SK-N-MC (cell line): ENCODE data around the gene ITIH3.

Source experiments
- DNase-seq: peaks from one replicate; pipeline ENCODE4 v3.0.0-alpha.2; 2011; ENCODE audit warnings: low read depth, low spot score
- H3K27ac ChIP-seq: fragments of 200-600 bp; sonication (generic); 2 replicates; pipeline ENCODE4 v1.5.1; 2016; ENCODE audit warnings: mixed run types
- H3K36me3 ChIP-seq: fragments of 200-600 bp; sonication (generic); 2 replicates; pipeline ENCODE4 v1.6.1; 2017; ENCODE audit warnings: antibody characterized with exemption, low read length, mixed read lengths; ENCODE audit not compliant: insufficient read depth
- H3K4me3 ChIP-seq: fragments of 200-600 bp; sonication (generic); 2 replicates; pipeline ENCODE4 v1.5.1; 2016
- H3K9ac ChIP-seq: fragments of 200-600 bp; sonication (generic); 2 replicates; pipeline ENCODE4 v1.8.0; 2017; ENCODE audit warnings: mixed run types, mixed read lengths; ENCODE audit not compliant: insufficient read length
- H3K9me3 ChIP-seq: fragments of 200-600 bp; sonication (generic); 2 replicates; pipeline ENCODE4 v1.6.1; 2017; ENCODE audit warnings: low read depth, mild to moderate bottlenecking, antibody characterized with exemption, low read length, moderate library complexity, mixed read lengths
- EZH2 ChIP-seq: fragments of 200-600 bp; sonication (generic); IDR thresholded peaks from one replicate; pipeline ENCODE4 v1.6.1; 2017; ENCODE audit warnings: antibody characterized with exemption
- FOXP2 ChIP-seq: optimal IDR thresholded peaks from 2 replicates; pipeline ENCODE3; 2011; ENCODE audit warnings: mild to moderate bottlenecking, moderate library complexity; ENCODE audit not compliant: insufficient read depth; ENCODE audit errors: extremely low read length, control extremely low read depth
- POLR2AphosphoS5 ChIP-seq: IDR thresholded peaks from 2 replicates; pipeline ENCODE4 v1.6.1; 2012; ENCODE audit warnings: mild to moderate bottlenecking, low read depth, low read length, borderline replicate concordance

ITIH3 gene

DNA sequence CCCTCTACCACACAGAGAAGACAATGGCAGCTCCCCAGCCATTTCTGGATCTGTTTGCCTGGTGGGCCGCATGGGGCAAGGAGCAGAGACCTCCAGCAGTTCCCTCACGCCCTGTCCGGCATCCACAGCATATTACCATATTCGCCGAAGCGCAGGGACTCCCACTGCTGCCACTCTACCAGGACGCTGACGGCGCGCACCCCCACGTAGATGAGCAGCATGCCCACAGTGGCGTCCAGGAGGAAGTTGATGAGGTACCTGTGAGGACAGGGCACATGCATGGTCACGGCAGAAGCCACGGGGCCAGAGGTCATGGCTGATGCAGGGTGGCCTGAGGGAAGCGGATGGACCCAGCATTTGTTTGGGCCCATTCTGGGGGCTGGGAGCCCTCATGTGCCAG is 55.1 kb downstream of the ITIH3 start:
- TF ChIP-seq POLR2AphosphoS5 (no peak), FOXP2 (no peak), EZH2 (no peak)
- H3K4me3 ChIP-seq: no peak overlapping the region
- H3K36me3 ChIP-seq: no peaks in the 10 kb centered on the region
- H3K27ac ChIP-seq: no peak overlapping the region
- DNase-seq: no peak
- H3K9ac ChIP-seq: no peak overlapping the region
- H3K9me3 ChIP-seq: no peaks in the 10 kb centered on the region

- TF ChIP-seq POLR2AphosphoS5 (no peak), EZH2 (no peak), FOXP2 (no peak)
- Histone ChIP-seq H3K4me3 (no peak overlapping the region), H3K9ac (no peak overlapping the region), H3K27ac (no peak overlapping the region), H3K9me3 (no peaks in the 10 kb centered on the region), H3K36me3 (no peaks in the 10 kb centered on the region)
- no peak for DNase-seq
These were observed 56.8 kb downstream of the ITIH3 start for GRCh38 chr3:52851348-52851747.

- TF ChIP-seq FOXP2 (no peak), EZH2 (no peak), POLR2AphosphoS5 (no peak)
- Histone ChIP-seq H3K9ac (no peak overlapping the region), H3K9me3 (no peaks in the 10 kb centered on the region), H3K27ac (no peak overlapping the region), H3K36me3 (no peaks in the 10 kb centered on the region), H3K4me3 (no peak overlapping the region)
- DNase-seq: no peak
These were observed 57.8 kb downstream of the ITIH3 start for GRCh38 chr3:52852419-52852818.

DNA sequence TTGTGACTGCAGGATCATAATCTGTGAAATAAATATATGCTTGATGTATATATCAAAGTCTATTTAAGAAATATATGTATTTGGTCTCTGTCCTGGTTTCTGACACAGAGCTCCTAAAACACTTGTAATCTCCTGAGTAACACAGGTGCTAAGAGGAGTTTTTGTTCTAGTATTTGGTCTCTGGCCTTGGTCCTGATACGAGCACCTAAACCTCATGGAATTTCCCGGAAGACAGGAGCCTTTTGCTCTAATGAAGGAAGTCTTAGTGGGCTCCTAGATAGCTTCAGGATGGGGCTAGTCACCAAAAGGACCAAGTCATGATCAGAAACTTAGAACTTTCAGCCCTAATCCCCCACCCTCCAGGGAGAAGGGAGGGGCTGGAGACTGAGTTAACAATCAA is 59.4 kb downstream of the ITIH3 start:
- TF ChIP-seq POLR2AphosphoS5 (no peak), EZH2 (no peak)
- no peak overlapping the region for H3K27ac ChIP-seq
- H3K9ac ChIP-seq: no peak overlapping the region
- no peak for DNase-seq
- H3K9me3 ChIP-seq: no peaks in the 10 kb centered on the region
- no peaks in the 10 kb centered on the region for H3K36me3 ChIP-seq
- no peak overlapping the region for H3K4me3 ChIP-seq

DNA sequence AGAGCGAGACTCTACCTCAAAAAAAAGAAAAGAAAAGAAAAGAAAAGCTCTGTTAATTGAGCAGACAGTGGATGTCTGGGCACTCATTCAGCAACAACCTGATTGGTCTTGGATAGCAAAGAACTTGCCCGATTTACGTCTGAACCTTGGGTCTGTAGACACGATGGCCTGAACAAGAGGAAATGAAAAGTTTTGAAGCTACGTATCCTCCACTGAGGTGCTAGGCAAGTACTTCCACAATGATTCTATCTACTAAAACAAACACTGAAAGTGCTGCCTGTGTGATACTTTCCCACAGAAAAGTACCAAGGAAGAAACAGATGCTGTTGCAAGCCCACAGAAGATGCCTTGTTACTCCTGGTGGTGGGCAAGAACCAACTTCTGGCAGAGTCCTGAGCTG is 62.1 kb downstream of the ITIH3 start:
- no peaks in the 10 kb centered on the region for H3K9me3 ChIP-seq
- no peak overlapping the region for H3K4me3 ChIP-seq
- H3K36me3 ChIP-seq: no peaks in the 10 kb centered on the region
- no peak for DNase-seq
- TF ChIP-seq FOXP2: no peak
- TF ChIP-seq EZH2: no peak
- TF ChIP-seq POLR2AphosphoS5: no peak
- H3K27ac ChIP-seq: no peak overlapping the region
- H3K9ac ChIP-seq: no peak overlapping the region

DNA sequence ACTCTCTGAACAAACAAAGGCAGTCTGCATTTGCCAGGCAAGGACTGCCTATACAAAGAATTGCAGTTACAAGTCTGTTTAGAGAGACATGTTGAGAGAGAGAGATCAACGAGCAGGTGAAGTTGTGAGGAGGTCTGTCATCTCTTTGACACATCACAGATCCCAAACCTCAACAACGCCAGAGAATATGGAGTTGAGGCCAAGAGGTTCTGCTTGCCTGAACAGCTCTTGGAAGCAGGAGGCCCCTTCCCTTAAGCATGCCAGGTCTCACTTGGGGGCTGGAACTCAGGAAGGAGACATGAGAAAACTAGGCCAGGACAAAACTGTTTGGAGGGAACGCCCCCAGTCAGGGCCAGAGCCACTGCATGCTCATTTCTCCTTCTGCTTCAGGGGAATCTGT is 62.5 kb downstream of the ITIH3 start:
- TF ChIP-seq POLR2AphosphoS5 (no peak), EZH2 (no peak), FOXP2 (no peak)
- no peaks in the 10 kb centered on the region for H3K36me3 ChIP-seq
- no peak for DNase-seq
- H3K9me3 ChIP-seq: no peaks in the 10 kb centered on the region
- no peak overlapping the region for H3K4me3 ChIP-seq
- no peak overlapping the region for H3K9ac ChIP-seq
- no peak overlapping the region for H3K27ac ChIP-seq

DNA sequence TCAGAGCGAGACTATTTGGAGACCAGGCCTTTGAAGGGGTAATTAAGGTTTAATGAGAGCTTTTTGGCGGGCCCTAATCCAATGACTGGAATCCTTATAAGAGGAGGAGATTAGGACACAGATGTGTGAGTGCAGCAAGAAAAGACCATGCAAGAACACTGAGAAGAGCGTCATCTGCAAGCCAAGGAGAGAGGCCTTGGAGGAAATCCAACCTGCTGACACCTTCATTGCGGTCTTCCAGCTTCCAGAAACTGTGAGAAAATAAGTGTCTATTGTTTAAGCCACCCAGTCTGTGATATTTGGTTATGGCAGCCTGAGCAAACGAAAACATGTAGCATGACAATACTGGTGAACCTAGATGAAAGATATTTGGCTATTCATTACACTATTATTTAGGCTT is 63.3 kb downstream of the ITIH3 start:
- DNase-seq: no peak
- TF ChIP-seq POLR2AphosphoS5 (no peak), EZH2 (no peak), FOXP2 (no peak)
- no peak overlapping the region for H3K27ac ChIP-seq
- H3K9ac ChIP-seq: no peak overlapping the region
- H3K36me3 ChIP-seq: no peaks in the 10 kb centered on the region
- no peak overlapping the region for H3K4me3 ChIP-seq
- no peaks in the 10 kb centered on the region for H3K9me3 ChIP-seq
